ENCODE measurements around the gene TTLL7.

The TTLL7 gene

DNA sequence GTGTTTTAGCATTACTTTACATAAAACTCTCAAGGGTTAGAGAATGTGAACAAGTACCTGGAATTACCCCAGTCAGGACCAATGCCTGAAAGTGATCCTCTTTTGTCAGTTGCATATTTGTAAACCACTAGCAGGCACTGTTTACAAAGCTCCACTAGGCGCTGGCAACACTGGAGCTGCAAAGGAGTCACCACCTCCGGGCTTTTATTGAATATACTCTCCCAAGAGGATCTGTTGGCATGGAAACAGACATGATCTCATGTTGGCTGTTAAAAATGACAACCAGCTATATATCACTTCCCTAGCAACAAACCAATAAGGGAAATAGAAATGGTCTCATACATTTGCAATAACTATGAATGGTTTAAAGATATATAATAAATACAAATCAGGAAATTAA is 116.0 kb downstream of the TTLL7 start:
- peak; percentile 36 for DNase-seq (ENCODE audit: low read depth)

- DNase-seq (ENCODE audit: low read depth), result no peak
Observed at GRCh38 chr1:83872515-83872914, 126.4 kb downstream of the TTLL7 start.

DNA sequence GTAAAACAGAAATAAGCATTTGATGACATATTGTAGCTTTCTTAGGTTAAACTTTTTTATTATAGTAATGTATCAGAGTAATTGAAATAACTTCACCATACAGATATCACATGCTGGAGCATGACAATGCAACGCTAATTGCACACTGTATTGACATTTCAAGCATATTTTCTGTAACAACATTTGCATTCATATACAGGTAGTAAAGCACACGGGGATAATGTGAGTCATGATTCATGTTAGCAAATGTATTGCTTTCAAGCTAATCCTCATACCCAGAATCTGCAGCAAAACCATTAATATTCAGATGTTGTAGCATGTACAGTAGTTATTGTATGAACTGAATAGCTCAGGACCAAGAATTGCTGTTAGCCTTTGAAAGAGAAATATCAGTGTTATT is 133.9 kb downstream of the TTLL7 start:
- no peak for DNase-seq (ENCODE audit: low read depth)

DNA sequence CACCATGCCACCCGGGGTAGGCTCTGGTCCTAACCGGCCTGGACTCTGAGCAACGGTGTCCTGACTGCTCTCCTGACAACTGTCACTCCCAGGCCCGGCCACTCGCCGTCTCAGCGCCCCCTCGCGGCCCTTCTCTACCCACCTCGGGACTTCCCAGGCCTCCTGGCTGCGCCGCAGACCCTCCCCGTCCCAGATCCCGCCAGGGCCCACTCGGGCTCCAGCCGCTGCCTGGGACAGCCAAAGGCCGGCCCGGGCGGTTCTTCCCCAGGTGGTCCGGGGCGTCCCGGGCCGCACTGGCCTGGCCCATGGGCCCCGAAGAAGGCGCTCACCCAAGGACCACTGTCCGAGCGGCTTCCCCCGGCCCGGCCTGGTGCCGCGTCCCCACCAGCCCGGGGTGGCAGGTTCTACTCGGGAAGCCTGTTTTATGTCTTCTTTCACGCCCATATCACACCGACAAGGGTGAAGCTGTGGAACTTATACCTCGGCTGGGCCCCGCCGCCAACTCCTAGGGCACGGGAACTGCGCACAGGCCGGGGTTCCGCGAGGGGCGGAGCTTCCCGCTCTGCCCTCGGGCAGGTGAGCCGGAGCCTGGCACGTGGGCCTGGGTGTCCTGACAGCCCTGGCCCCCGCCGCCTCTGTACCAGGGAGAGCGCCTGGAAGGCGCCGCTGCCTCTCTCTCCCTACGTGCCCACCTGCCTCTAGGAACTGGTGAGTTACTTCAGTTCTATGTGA is 138.3 kb downstream of the TTLL7 start:
- peak; percentile 23 for DNase-seq (ENCODE audit: low read depth)

DNA sequence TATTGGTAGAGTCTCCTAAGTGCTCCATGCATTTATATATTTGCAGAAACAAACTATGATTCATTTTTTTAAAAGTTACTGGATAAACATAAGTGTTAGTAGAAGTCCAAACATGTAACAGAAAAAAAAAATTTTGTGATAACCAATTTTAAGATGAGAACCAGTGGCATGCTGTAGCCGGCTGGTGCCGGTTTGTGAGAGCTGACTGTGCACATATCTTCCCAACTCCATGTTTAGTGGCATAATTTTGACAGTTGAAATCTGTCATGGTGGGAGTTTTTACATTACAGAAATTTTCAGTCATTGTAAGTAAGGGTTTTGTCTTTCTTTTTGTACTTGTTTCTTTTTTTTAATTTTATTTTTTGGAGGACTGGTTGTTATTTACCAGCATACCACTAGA is 141.2 kb downstream of the TTLL7 start:
- no peak for DNase-seq (ENCODE audit: low read depth)

DNA sequence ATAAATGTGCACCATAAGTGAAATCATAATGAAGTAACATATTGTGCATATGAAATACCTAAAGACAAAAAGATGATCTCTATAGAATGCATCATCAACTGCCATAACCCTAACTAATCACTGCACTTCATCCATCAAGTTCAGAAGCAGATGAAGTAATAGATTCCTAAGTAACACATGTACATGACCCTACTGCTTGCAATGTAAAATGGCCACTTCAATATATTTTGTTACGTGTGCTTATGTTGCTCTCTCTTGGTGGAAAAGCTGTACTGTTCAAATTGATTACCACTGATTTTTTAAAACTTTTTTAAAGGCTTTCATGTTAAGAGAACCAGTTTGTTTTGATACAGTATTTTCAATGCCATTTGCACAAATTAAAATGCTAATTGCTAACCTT is 141.8 kb downstream of the TTLL7 start:
- peak; percentile 36 for DNase-seq (ENCODE audit: low read depth)

DNA sequence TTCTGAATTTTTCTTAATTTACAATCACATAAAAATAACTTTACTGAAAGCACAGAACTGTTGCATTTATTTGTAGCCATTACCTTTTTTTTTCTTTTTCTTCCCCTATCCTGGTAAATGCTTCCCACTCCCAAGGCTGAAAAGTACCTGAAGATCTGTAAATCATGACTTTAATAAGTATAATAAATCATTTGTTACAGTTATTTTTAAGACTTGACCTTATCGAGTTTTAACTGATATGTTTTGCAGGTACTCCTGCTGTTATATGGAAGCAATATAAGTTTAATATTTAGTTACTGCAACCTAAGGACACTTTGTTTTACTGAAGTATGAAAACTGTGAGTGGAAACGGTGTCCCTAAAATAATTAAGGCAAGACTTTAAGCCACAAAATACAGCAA is 142.6 kb downstream of the TTLL7 start:
- no peak for DNase-seq (ENCODE audit: low read depth)

GRCh38 chr1:83854456-83854855 is 144.5 kb downstream of the TTLL7 start:
- no peak for DNase-seq (ENCODE audit: low read depth)

- no peak for DNase-seq (ENCODE audit: low read depth)
Observed at GRCh38 chr1:83850834-83851233, 148.1 kb downstream of the TTLL7 start.

GRCh38 chr1:83849191-83850061 is 149.5 kb downstream of the TTLL7 start:
- DNase-seq (ENCODE audit: low read depth), result no peak

DNA sequence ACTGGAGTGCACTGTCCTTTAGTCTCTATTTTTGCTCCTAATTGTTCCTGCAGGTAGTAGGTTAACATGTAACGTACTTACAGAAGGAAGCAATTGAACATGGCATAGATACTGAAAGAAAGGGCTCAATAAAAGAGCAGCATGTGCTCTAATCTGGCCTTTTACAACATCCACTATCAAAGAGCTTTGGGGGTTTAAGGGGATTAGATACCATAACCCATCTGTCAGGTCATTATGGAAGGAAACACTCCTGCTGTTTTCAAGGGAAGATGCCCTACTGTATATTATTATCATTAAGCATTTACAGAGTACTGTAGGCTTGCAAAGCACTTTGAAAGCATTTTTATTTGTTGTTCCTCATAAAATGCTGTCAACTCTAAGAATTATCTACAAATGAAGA is 152.8 kb downstream of the TTLL7 start:
- DNase-seq (ENCODE audit: low read depth), result no peak

DNA sequence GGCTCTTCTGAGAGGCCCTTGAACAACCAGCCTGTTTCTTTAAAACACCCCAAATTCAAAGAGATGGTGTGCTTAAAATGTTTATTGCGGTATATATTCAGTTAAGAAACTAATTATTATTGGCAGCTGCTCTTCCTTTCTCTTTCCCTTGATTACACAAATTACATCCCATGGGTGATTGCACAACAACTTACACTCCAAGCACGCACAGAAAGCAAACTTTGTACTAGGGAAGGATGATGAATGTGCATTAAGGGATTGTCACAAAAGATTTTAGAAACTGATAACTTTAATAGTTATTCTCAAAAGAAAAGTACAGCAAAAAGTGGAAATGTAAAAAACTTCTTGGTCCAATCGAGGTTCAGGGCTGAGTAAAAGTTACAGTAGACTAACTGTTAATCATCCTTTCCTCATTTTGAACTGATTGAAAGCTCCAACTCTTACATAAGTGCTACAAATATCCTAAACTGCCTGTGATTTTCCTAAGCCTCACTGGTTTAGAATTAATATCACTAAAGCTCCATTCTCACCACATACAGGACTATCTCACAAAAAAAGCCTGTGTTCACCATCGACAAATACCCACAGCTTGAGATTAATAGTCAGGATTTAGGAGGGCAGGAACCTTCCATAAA is 153.4 kb downstream of the TTLL7 start:
- DNase-seq (ENCODE audit: low read depth), result peak; percentile 6

DNA sequence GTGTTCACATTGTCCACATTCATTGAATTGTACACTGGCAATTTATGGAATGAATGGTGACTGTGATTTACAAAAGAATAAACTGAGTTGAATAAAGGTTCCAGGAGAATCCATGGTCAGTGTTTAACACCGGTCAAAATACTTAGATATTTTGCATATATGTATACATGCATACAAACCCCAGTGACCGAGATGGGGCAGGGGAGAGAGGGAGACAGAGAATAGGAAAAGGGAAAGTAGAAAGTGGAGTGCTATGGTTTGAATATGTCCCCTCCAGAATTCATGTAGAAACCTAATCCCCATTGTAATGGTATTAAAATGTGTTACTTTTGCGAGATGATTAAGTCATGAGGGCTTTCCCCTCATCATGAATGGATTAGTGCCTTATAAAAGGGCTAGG is 154.4 kb downstream of the TTLL7 start:
- no peak for DNase-seq (ENCODE audit: low read depth)

- peak; percentile 36 for DNase-seq (ENCODE audit: low read depth)
Observed at GRCh38 chr1:83839566-83840173, 159.3 kb downstream of the TTLL7 start.

- no peak for DNase-seq (ENCODE audit: low read depth)
Observed at GRCh38 chr1:83838573-83838972, 160.4 kb downstream of the TTLL7 start.

DNA sequence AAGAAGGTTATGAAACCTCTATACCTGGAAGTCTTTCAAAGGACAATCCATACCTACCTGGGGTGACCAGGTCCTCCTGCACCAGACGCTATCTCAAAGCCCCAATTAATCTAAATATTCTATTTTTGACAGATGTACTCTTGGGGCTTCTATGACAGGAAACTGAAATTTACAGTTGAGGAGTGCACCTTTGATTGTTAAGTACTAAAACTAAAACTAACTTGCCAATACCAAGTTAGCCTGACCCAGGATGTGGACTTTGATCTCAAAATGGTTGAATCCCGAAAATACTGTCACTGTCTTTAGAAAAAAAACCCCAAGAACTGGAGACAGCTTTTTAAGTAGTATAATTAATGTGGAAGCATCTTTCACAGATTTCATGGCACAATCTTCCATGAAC is 162.4 kb downstream of the TTLL7 start:
- no peak for DNase-seq (ENCODE audit: low read depth)

DNA sequence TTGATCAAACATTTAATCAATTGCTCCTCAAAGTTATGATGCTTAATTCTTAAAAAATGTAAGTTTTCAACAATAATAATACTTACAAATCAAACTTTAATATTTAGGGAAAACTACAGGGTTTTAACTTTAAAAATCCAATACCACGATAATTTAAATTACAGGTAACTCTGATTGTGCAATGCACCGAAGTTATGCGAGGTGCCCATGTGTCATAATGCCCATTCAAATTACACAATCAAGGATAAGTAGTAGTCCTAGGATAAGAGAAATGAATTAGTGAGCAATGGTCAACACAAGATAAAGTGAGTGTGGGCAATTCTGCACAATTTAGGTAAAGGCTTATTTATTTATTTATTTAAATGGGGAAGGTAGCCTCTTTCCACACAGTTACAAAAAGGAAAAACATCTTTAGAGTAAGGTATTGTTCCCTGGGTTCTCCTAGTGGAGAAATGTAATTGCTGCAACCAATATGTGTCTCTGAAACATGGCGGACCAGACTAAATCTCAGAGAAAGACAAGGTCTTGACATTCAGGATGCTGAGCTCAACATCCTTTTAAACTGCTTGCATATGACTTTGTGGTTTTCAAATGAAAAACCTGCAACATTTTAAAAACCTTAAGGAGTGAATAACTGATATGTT is 164.2 kb downstream of the TTLL7 start:
- DNase-seq (ENCODE audit: low read depth), result no peak

DNA sequence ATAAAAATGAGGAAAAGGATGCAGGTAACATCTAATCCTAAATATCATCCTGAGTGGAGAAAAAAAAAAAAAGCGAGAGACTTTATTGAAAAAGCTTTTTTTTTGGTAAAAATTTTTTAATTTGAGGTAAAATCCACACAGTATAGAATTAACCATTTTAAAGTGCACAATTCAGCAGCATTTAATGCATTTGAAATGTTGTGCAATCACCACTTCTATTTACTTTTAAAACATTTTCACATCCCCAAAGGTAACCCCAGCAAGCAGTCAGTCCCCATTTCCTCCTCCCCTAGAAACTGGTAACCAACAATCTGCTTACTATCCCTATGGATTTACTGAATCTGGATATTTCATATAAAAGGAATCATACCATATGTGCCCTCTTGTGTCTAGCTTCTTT is 166.7 kb downstream of the TTLL7 start:
- DNase-seq (ENCODE audit: low read depth), result no peak

DNA sequence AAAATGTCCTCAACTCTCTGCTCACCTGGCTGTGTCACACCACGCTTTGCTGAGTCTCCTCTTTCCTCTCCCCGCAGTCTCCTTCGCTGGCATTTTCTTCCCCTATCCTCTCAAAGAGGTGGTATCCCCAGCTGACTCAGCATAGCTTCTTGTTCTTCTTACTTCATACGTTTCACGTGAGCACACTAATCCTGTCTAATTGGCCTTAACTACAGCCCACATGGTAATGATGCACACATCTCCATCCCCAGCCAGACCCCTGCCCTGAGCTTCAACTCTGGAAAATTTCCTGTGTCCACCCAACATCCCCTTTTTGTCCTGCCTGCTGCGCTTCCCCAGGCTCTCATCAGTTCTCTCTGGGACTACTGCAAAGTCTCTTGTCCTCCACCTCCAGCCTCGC is 169.8 kb downstream of the TTLL7 start:
- DNase-seq (ENCODE audit: low read depth), result no peak

DNA sequence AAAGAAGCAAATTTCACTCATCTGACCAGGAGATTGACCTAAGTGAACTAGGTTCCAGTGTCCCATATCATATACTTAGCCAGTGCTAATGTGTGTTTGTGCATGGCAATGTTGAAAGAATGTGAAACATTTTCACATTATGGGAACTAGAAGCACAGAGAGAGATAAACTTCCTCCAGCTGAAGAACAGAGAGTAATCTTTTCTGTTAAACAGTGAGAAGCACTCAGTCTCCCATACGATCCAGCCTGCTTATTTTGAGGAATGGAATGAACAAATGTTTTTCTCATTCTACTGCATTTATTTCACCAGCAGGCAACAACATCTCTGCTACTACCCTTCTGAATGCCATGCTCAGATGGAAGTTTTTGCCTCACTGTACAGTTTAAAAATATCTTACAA is 170.5 kb downstream of the TTLL7 start:
- DNase-seq (ENCODE audit: low read depth), result peak; percentile 39

DNA sequence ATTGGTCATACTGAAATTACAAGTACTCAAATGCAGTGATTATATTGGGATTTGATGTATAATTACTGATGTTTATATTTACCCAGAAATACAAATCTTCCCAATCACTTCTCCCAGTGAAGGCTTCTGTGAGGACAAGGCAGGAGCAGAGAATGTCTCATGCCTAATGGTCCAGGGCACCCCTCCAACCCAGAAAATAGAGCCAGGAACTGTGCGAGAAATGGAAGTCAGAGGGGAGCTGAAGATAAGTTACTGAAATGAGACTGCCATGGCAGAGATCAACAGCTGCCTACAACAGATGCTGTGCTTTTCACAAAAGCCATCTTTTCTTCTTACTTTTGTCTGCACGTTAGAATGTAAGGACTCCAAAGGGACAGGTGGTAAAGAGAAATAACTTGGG is 171.2 kb downstream of the TTLL7 start:
- DNase-seq (ENCODE audit: low read depth), result no peak

GRCh38 chr1:83822208-83822607 is 176.7 kb downstream of the TTLL7 start:
- peak; percentile 80 for DNase-seq (ENCODE audit: low read depth)

Data from EH (cell line).